Trophoblast cell (in vitro differentiated cells and primary cell): ENCODE measurements around the gene CNIH1.

Source experiments
- DNase-seq, 2 donors: peaks; one replicate each; pipeline ENCODE4 v3.0.0-alpha.2; 2016
- H2AFZ ChIP-seq: 2 replicates; pipeline ENCODE4 v1.6.1; 2013; ENCODE audit warnings: low read length, moderate library complexity, mild to moderate bottlenecking; ENCODE audit not compliant: insufficient read depth, poor library complexity
- H2AK5ac ChIP-seq: 2 replicates; pipeline ENCODE4 v1.6.1; 2013; ENCODE audit warnings: mild to moderate bottlenecking, low read length
- H2BK120ac ChIP-seq: 2 replicates; pipeline ENCODE4 v1.6.1; 2013; ENCODE audit warnings: low read length, mild to moderate bottlenecking, moderate library complexity; ENCODE audit not compliant: insufficient read depth, poor library complexity
- H2BK12ac ChIP-seq: 2 replicates; pipeline ENCODE4 v1.6.1; 2013; ENCODE audit warnings: mild to moderate bottlenecking, low read length, moderate library complexity
- H2BK5ac ChIP-seq: 2 replicates; pipeline ENCODE4 v1.6.1; 2013; ENCODE audit warnings: low read length, low read depth, moderate library complexity, mild to moderate bottlenecking; ENCODE audit not compliant: poor library complexity
- H3K14ac ChIP-seq: 2 replicates; pipeline ENCODE4 v1.6.1; 2013; ENCODE audit warnings: mild to moderate bottlenecking, low read length
- H3K18ac ChIP-seq: 2 replicates; pipeline ENCODE4 v1.6.1; 2013; ENCODE audit warnings: mild to moderate bottlenecking, low read length
- H3K23ac ChIP-seq: 2 replicates; pipeline ENCODE4 v1.6.1; 2013; ENCODE audit warnings: low read length
- H3K27ac ChIP-seq: 2 replicates; pipeline ENCODE4 v1.5.1; 2013; ENCODE audit warnings: low read depth, mild to moderate bottlenecking, inconsistent platforms, low read length, moderate library complexity
- H3K27me3 ChIP-seq: 2 replicates; pipeline ENCODE4 v1.6.1; 2013; ENCODE audit warnings: inconsistent platforms, mild to moderate bottlenecking, low read length, moderate library complexity; ENCODE audit not compliant: insufficient read depth
- H3K36me3 ChIP-seq, 2 experiments: 1 replicate in 1 of 2; 2 replicates in 1 of 2; pipeline ENCODE4 v1.6.1; 2013; ENCODE audit warnings: low read length in 2 of 2, mild to moderate bottlenecking in 2 of 2, moderate library complexity in 1 of 2; ENCODE audit not compliant: insufficient read depth in 2 of 2, control insufficient read depth in 1 of 2
- H3K4ac ChIP-seq: 2 replicates; pipeline ENCODE4 v1.6.1; 2013; ENCODE audit warnings: low read depth, mild to moderate bottlenecking, low read length, moderate library complexity
- H3K4me1 ChIP-seq, 2 experiments: 1 replicate in 1 of 2; 2 replicates in 1 of 2; pipeline ENCODE4 v1.6.1; 2013; ENCODE audit warnings: low read length in 2 of 2, mild to moderate bottlenecking in 2 of 2, moderate library complexity in 1 of 2; ENCODE audit not compliant: insufficient read depth in 2 of 2, control insufficient read depth in 1 of 2
- H3K4me2 ChIP-seq: 2 replicates; pipeline ENCODE4 v1.6.1; 2013; ENCODE audit warnings: inconsistent platforms, mild to moderate bottlenecking, low read length, moderate library complexity
- H3K4me3 ChIP-seq: 2 replicates; pipeline ENCODE4 v1.5.1; 2013; ENCODE audit warnings: mild to moderate bottlenecking, low read depth, low read length, inconsistent platforms
- H3K79me1 ChIP-seq: one replicate; pipeline ENCODE4 v1.6.1; 2013; ENCODE audit warnings: low read length
- H3K79me2 ChIP-seq: 2 replicates; pipeline ENCODE4 v1.6.1; 2013; ENCODE audit warnings: low read length, mild to moderate bottlenecking; ENCODE audit not compliant: control insufficient read depth, insufficient read depth, poor library complexity
- H3K9ac ChIP-seq: 2 replicates; pipeline ENCODE4 v1.6.1; 2013; ENCODE audit warnings: mild to moderate bottlenecking, low read length
- H3K9me3 ChIP-seq: 2 replicates; pipeline ENCODE4 v1.6.1; 2013; ENCODE audit warnings: low read depth, mild to moderate bottlenecking, control low read depth, inconsistent platforms, low read length; ENCODE audit not compliant: insufficient read depth
- H4K12ac ChIP-seq: 2 replicates; pipeline ENCODE4 v1.6.1; 2013; ENCODE audit warnings: low read depth, mild to moderate bottlenecking, low read length, moderate library complexity
- H4K8ac ChIP-seq: 2 replicates; pipeline ENCODE4 v1.6.1; 2013; ENCODE audit warnings: low read depth, mild to moderate bottlenecking, low read length, moderate library complexity
- H4K91ac ChIP-seq: one replicate; pipeline ENCODE4 v1.6.1; 2013; ENCODE audit warnings: low read depth, mild to moderate bottlenecking, low read length, moderate library complexity
- WGBS: extraction: QIAGEN DNeasy Blood & Tissue Kit; methylation state at CpG from one replicate; pipeline ENCODE4 v1.1.7; 2013; ENCODE audit warnings: missing lambda C conversion rate; ENCODE audit not compliant: insufficient read length, insufficient coverage; ENCODE audit errors: extremely low coverage; 5-methylcytosine and 5-hydroxymethylcytosine counted together

Gene CNIH1

DNA sequence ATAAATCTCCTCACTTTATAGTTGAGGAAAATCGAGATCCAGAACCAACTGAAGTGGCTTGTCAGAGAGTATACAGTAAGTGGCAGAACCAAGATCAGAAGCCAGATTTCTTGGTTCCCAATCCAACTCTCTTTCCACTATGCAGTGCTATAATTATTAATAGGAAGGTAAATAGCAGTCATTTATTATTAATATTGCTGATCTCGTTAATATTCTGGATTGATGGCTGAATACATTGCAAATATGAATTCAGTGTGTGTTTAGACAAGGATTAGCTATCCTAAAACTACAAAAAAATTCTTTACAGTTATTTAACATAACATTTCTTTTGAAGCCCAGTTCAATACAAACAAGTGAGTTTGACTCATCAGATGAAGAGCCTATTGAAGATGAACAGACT is 41.6 kb downstream of the CNIH1 start:
- no peak overlapping the region for H3K27ac ChIP-seq
- no peaks in the 10 kb centered on the region for H3K9me3 ChIP-seq
- H4K8ac ChIP-seq: no peak overlapping the region
- H3K14ac ChIP-seq: no peak overlapping the region
- H3K4me3 ChIP-seq: no peak overlapping the region
- H3K79me2 ChIP-seq: peaks cover 3% of the 10 kb centered on the region
- H3K4ac ChIP-seq: no peak overlapping the region
- WGBS: no CpG with 5 or more reads among the region's 2 CpGs
- no peak overlapping the region for H2BK120ac ChIP-seq
- H2BK5ac ChIP-seq: no peak overlapping the region
- no peak overlapping the region for H3K9ac ChIP-seq
- no peaks in the 10 kb centered on the region for H3K36me3 ChIP-seq
- DNase-seq: no peak
- peaks cover 4 to 8% of the 10 kb centered on the region in 2 experiments for H3K4me1 ChIP-seq
- H3K18ac ChIP-seq: no peak overlapping the region
- H2AFZ ChIP-seq: no peak overlapping the region
- no peaks in the 10 kb centered on the region for H3K79me1 ChIP-seq
- H3K23ac ChIP-seq: no peak overlapping the region
- H4K91ac ChIP-seq: no peak overlapping the region
- H4K12ac ChIP-seq: no peak overlapping the region
- no peak overlapping the region for H3K4me2 ChIP-seq
- H2BK12ac ChIP-seq: no peak overlapping the region
- no peak overlapping the region for H2AK5ac ChIP-seq
- H3K27me3 ChIP-seq: no peaks in the 10 kb centered on the region

DNA sequence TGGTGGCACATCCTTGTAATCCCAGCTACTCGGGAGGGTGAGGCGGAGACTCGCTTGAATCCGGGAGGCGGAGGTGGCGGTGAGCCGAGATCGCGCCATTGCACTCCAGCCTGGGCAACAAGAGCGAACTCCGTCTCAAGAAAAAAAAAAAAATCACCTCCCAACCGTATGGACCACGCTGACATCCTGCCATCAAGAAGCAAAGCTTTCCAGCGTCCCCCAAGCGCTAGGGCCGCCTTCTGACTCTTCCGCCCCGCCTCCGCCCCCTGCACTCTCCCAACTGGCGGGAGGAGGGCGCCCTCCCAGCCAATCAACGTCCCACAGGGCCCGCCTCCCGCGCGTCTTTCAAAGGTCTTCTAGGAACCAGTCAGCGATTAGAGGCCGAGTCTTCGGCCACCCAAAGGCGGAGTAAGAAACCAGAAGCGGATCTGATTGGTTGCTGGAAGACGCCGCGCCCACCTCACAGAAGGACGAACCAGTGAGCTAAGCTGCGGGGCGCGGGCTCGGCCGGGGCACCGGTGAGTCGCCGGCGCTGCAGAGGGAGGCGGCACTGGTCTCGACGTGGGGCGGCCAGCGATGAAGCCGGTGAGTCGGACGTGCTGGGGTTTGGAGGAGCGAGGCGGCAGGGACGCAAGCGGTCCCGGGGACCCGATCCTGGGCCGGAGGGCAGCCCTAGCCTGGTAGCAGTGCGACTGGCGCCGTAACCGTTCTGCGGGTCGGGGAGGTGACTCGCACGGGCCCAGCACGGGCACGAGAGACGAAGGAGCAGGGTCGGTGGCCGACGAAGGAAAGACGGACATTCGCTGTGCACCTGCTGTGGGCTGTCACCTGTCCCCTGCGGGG is 44.5 kb downstream of the CNIH1 start, which contains the start of gene CDKN3:
CDKN3 (plus strand) TSS at position 515 of the 843 bp plus-strand sequence; CDS start at position 577, 62 bp downstream.
- H2AFZ ChIP-seq: peak within 1 kb of the TSS; percentile 86
- H2AK5ac ChIP-seq: no peak within 1 kb of the TSS
- no peaks in the 10 kb centered on the region for H3K27me3 ChIP-seq
- no peaks in the 10 kb centered on the region for H3K79me1 ChIP-seq
- H3K27ac ChIP-seq: no peak within 1 kb of the TSS
- H3K79me2 ChIP-seq: peaks cover 3% of the 10 kb centered on the region
- no peak within 1 kb of the TSS for H2BK12ac ChIP-seq
- no peak within 1 kb of the TSS for H3K23ac ChIP-seq
- H3K14ac ChIP-seq: peak within 1 kb of the TSS; percentile 54
- no CpG with 5 or more reads among the region's 76 CpGs for WGBS
- H4K91ac ChIP-seq: peak within 1 kb of the TSS; percentile 51
- peak; percentile 99 to 100 for DNase-seq
- H2BK5ac ChIP-seq: no peak within 1 kb of the TSS
- H4K12ac ChIP-seq: no peak within 1 kb of the TSS
- H3K36me3 ChIP-seq: no peaks in the 10 kb centered on the region
- peak within 1 kb of the TSS; percentile 52 for H3K18ac ChIP-seq
- no peaks in the 10 kb centered on the region for H3K9me3 ChIP-seq
- peak within 1 kb of the TSS; percentile 64 for H4K8ac ChIP-seq
- H3K9ac ChIP-seq: peak within 1 kb of the TSS; percentile 70
- H2BK120ac ChIP-seq: no peak within 1 kb of the TSS
- peaks cover 4 to 8% of the 10 kb centered on the region in 2 experiments for H3K4me1 ChIP-seq
- H3K4me2 ChIP-seq: peak within 1 kb of the TSS; percentile 99
- peak within 1 kb of the TSS; percentile 91 for H3K4me3 ChIP-seq
- no peak within 1 kb of the TSS for H3K4ac ChIP-seq

DNA sequence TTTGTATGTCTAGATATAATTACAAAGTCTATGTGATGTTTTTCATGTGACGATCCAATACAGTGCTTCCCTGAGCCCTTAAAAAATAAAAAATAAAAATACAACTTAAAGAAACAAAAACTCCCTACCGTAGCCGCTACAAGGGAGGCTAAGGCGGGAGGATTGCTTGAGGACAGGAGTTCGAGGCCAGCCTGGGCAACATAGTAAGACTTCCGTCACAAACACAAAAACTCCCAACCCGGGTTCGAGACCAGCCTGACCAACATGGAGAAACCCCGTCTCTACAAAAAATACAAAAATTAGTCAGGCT is 45.0 kb downstream of the CNIH1 start:
- peak overlapping the region; percentile 64 for H4K8ac ChIP-seq
- no peak overlapping the region for H4K12ac ChIP-seq
- H3K27me3 ChIP-seq: no peaks in the 10 kb centered on the region
- H2BK5ac ChIP-seq: no peak overlapping the region
- no peak overlapping the region for H2BK12ac ChIP-seq
- H3K4ac ChIP-seq: no peak overlapping the region
- WGBS: no CpG with 5 or more reads among the region's 9 CpGs
- peaks cover 3% of the 10 kb centered on the region for H3K79me2 ChIP-seq
- no peak overlapping the region for H2BK120ac ChIP-seq
- H3K4me2 ChIP-seq: peak overlapping the region; percentile 71
- peak overlapping the region; percentile 63 for H3K4me3 ChIP-seq
- H3K79me1 ChIP-seq: no peaks in the 10 kb centered on the region
- DNase-seq: peak in 1 of 2 donors; percentile 7
- peak overlapping the region; percentile 86 for H2AFZ ChIP-seq
- H3K27ac ChIP-seq: no peak overlapping the region
- H3K9me3 ChIP-seq: no peaks in the 10 kb centered on the region
- no peak overlapping the region for H3K18ac ChIP-seq
- no peaks in the 10 kb centered on the region for H3K36me3 ChIP-seq
- no peak overlapping the region for H3K9ac ChIP-seq
- H2AK5ac ChIP-seq: no peak overlapping the region
- H4K91ac ChIP-seq: peak overlapping the region; percentile 51
- no peak overlapping the region for H3K14ac ChIP-seq
- no peak overlapping the region for H3K23ac ChIP-seq
- H3K4me1 ChIP-seq: peaks cover 4 to 8% of the 10 kb centered on the region in 2 experiments

DNA sequence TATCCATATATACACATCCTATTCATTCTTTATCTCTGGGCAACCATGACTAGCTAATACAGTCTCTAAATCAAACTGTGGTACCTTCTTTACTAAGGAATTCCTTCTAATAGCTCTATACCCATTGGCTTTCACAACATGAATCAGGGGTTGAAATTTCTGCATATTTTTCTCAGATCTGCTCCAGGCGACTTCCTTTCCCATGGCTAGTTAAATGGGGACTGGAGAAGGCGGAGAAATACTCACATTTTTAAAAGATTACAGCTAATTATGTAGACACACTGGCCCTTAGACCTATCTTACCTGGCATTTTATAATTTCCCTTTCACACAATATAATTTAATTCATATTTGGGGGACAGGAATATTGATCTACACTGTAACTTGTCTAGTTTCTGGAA is 45.5 kb downstream of the CNIH1 start:
- Histone ChIP-seq H2BK12ac (no peak overlapping the region), H4K12ac (no peak overlapping the region), H3K79me2 (peaks cover 3% of the 10 kb centered on the region), H3K36me3 (no peaks in the 10 kb centered on the region), H3K4me3 (no peak overlapping the region), H2AFZ (no peak overlapping the region), H2BK120ac (no peak overlapping the region), H2BK5ac (no peak overlapping the region), H3K4me1 (peaks cover 4 to 8% of the 10 kb centered on the region in 2 experiments), H3K9ac (no peak overlapping the region), H2AK5ac (no peak overlapping the region), H3K79me1 (no peaks in the 10 kb centered on the region), H3K27ac (no peak overlapping the region), H3K9me3 (no peaks in the 10 kb centered on the region), H3K27me3 (no peaks in the 10 kb centered on the region), H4K91ac (no peak overlapping the region), H3K18ac (no peak overlapping the region), H3K4ac (no peak overlapping the region), H3K4me2 (no peak overlapping the region), H3K23ac (no peak overlapping the region), H3K14ac (no peak overlapping the region), H4K8ac (no peak overlapping the region)
- no CpG with 5 or more reads among the region's 2 CpGs for WGBS
- peak; percentile 51 to 77 for DNase-seq
